Retinal pigment epithelial cell (primary cell): Measurements from ENCODE around the gene SMAD7.

Source experiments
- DNase-seq: peaks from one replicate; pipeline ENCODE4 v3.0.0-alpha.2; 2010; ENCODE audit warnings: low read depth
- H3K4me3 ChIP-seq: 2 replicates; pipeline ENCODE4 v1.5.1; 2011; ENCODE audit warnings: mild to moderate bottlenecking, low read length, control low read depth, moderate library complexity
- CTCF ChIP-seq: conservative IDR thresholded peaks from 2 replicates; pipeline ENCODE4 v1.5.1; 2011; ENCODE audit warnings: low read depth, low read length, control low read depth, inconsistent platforms

Gene SMAD7

DNA sequence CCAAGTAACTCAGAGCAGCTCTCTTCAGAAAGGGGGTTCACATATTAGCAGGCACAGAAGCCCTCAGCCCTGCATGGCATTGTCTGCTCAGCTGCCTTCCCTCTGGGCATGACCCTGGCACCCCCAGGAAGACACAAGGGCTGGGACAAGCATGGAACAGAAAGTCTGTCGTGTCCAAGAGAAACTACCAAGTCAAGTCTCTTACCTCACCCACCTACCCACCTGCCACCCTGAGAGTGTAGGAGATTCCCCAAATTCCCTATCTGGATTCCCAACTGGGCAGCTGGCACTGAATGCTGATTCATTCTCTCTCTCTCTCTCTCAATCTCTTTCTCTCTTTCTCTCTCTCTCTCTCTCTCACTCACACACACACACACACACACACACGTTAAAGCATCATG, 21.6 kb downstream of the SMAD7 start:
- no peak for DNase-seq
- no peak for TF ChIP-seq CTCF
- H3K4me3 ChIP-seq: no peak overlapping the region

DNA sequence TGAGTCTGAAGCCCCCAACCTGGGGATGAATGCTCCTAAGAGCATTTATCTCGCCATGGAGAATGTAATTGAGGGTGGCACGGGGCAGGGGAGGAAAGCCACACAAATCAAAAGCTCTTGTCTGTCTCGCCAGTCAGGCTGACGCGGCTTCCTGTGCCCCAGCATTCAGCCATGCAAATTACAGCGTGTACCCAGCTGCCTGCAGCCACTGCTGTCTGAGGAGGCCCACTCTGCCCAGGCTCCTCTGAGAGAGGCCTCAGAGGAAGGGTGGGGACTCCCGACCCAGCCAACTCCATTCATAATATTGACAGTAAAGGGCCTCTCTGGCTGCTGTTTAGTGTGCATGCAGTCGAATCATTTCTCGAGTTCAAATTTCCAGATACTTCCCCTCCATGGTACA, 22.0 kb downstream of the SMAD7 start:
- TF ChIP-seq CTCF: no peak
- no peak overlapping the region for H3K4me3 ChIP-seq

DNA sequence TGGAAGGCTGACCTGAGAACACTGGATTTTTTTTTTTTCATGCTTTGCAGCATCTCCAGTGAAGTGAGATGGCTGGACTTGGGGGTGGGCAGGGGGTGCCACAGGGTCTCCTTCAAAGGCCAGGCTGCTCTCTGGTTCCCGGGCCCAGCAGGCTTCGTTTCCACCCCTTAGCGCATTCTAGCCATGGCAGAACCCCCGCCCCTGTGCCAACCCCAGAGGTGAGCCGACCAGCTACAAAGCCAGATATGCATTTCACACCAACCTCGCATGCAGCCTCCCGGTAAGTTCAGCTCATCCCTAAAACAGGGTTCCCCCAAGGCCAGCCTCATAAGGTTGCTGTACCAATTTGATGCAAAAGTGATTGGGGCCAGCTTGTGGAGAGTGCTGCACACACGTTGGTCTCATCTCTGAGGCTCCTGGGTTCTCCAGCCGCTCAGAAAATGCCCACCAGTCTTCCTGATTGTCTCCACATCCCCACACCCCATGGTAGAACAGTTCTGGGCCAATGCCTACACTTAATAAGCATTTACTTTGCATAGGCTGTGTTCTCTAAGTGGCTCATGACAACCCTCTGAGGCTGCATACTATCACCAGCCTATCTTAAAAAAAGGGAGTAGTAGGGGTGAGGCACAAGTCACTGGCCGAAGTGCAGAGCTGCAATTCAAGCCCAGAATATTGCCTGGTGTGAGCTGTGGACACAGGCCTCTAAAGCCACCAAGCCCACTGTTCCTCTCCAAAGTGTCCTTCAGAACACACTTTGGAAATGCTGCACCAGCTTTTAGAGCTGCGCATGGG, 23.3 kb downstream of the SMAD7 start:
- H3K4me3 ChIP-seq: no peak overlapping the region
- DNase-seq: no peak
- TF ChIP-seq CTCF: no peak

More for the DNA sequence above, 22.0 kb downstream of the SMAD7 start:
- no peak for DNase-seq

- H3K4me3 ChIP-seq: no peak overlapping the region
- TF ChIP-seq CTCF: no peak
- no peak for DNase-seq
Measured at GRCh38 chr18:48926420-48926857, 24.3 kb downstream of the SMAD7 start.

DNA sequence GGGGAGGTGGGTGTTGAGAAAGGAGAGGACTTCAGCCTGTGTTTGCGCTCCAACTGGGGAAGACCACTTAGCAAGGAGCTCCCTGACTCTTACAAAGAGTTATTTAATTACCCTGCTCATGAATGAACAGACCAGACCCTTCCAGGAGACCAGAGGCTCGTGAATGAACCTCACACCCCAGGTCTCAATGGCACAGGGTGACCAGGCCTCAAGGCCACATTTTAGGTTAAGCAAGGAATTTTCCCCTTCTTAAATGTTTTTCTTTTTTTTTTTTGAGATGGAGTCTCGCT, 25.3 kb downstream of the SMAD7 start:
- no peak for TF ChIP-seq CTCF
- DNase-seq: no peak
- no peak overlapping the region for H3K4me3 ChIP-seq

DNA sequence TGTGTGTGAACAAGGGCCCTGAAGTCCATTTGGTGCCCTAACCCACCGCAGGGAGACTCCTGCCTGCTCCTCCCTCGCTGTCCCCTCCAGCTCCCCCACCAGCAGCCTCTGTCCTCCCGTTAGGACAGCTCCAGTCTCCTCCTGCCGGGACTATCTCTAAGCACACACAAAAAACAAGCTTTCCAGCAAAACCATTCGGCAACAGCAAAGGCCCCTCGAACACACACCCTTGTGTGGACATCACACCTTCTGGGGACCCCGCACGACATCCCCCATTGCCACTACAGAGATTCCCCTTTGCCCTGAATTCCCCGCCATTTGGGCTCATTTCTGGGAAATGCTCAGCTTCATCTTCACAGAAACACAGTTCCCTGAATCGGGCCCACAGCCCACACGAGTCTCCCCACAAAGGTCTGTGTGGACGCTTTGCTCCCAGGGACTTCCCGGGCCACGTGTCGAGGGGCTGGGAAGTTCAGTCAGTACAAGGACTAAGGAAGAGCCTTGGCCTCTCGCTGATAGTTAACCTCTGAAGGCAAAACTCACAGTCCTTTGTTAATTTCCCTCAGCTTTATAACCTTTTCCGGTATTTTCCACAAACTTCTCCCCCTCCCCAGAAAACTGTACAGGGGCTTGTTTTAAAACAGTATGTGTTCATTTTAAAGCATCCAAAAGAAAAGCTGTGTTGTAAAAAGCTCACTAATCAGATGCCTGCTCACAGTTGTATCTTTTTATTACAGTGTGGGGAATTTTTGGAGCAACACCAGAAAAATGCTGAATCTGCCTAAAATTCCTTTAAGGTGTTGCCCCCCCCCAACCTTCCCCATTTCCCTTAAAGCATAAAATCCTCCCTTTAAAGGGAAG, 25.9 kb downstream of the SMAD7 start:
- DNase-seq: no peak
- TF ChIP-seq CTCF: no peak
- H3K4me3 ChIP-seq: no peak overlapping the region
